ENCODE results near the gene RARS2. TPM values are rescaled to one million over a fixed set of nuclear protein-coding genes. Genes with fewer than 3 reads are reported as not detected.

RARS2 gene
- total RNA-seq, 1 experiment from 2014 or later, result 32.0 TPM

DNA sequence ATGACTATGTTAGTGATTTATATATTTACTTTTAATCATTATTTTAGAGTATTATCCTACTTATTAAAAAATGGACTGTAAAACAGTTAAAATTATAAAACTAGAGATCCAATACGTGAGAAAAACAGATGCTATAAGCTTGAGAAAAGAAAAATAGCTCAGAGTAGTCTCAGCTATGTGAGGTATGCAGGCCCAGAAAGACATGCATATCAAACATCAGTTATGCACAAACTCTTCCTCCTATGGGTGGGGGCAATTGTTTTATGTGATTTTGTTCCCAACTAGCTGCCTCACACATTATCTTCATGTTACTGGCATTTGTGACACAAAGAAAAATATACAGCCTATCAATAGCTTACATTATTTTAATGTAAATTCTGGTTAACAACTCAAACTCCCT, 28.8 kb downstream of the RARS2 start:
- intact Hi-C loops (cut with micrococcal nuclease; ENCODE audit: unreplicated experiment), result no loop called here

DNA sequence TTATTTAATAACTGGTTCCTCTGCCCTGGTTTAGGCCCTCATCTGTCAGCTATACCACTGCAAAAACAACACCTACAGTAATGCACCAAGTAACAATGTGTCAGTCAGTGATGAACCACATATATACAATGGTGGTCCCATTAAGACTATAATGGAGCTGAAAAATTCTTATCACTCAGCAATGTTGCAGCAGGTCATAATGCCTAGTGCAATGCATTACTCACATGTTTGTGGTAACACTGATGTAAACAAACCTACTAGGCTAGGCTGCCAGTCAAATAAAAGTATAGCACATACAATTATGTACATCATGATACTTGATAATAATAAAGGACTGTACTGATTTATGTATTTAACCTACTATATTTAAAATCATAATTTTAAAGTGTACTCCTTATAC, 31.3 kb downstream of the RARS2 start:
- no peaks in the 10 kb centered on the region for H3K4me1 Mint-ChIP-seq (ENCODE audit: low read depth, unreplicated experiment)
- Histone ChIP-seq H3K36me3 (ENCODE audit: control insufficient read depth, insufficient read depth, low read length) (peaks cover 1% of the 10 kb centered on the region), H3K4me3 (ENCODE audit: low read depth, low read length) (no peak overlapping the region), H3K4me1 (no peaks in the 10 kb centered on the region), H3K27me3 (replicated peaks; ENCODE audit: control insufficient read depth, insufficient read depth, low read length) (no peaks in the 10 kb centered on the region), H3K9me3 (no peaks in the 10 kb centered on the region)
- H3K27me3 Mint-ChIP-seq (ENCODE audit: insufficient read depth, unreplicated experiment), result no peaks in the 10 kb centered on the region
- BruUV-seq (replicated peaks), result no TSS peak
- TF ChIP-seq, protein P1, sequence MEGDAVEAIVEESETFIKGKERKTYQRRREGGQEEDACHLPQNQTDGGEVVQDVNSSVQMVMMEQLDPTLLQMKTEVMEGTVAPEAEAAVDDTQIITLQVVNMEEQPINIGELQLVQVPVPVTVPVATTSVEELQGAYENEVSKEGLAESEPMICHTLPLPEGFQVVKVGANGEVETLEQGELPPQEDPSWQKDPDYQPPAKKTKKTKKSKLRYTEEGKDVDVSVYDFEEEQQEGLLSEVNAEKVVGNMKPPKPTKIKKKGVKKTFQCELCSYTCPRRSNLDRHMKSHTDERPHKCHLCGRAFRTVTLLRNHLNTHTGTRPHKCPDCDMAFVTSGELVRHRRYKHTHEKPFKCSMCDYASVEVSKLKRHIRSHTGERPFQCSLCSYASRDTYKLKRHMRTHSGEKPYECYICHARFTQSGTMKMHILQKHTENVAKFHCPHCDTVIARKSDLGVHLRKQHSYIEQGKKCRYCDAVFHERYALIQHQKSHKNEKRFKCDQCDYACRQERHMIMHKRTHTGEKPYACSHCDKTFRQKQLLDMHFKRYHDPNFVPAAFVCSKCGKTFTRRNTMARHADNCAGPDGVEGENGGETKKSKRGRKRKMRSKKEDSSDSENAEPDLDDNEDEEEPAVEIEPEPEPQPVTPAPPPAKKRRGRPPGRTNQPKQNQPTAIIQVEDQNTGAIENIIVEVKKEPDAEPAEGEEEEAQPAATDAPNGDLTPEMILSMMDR (IDR thresholded peaks at IDR 0.05; ENCODE audit: insufficient read depth in 1 of 2, low read depth in 1 of 2, low read length in 1 of 2, severe bottlenecking in 1 of 2, unreplicated experiment in 1 of 2), result no peak
- no peak overlapping the region for H3K4me3 Mint-ChIP-seq (ENCODE audit: unreplicated experiment)
- no peak overlapping the region for H3K27ac Mint-ChIP-seq (ENCODE audit: unreplicated experiment)
- no peak for DNase-seq
- intact Hi-C loops (cut with micrococcal nuclease; ENCODE audit: unreplicated experiment), result no loop called here
- no peaks in the 10 kb centered on the region for H3K9me3 Mint-ChIP-seq (ENCODE audit: unreplicated experiment)
- ChIA-PET POLR2A (no interaction called here), CTCF (interaction anchor here (0.6 kb wide), 1 partner anchor 1313 kb away, joined by 9 read pairs; no protein-coding TSS in a partner anchor)
- peaks cover 53% of the 10 kb centered on the region for H3K36me3 Mint-ChIP-seq (ENCODE audit: insufficient read depth, unreplicated experiment)

More for the DNA sequence above, 28.8 kb downstream of the RARS2 start:
- ChIA-PET CTCF (no interaction called here), POLR2A (no interaction called here)
- Mint-ChIP-seq H3K27ac (ENCODE audit: unreplicated experiment) (no peak overlapping the region), H3K4me1 (ENCODE audit: low read depth, unreplicated experiment) (no peaks in the 10 kb centered on the region), H3K4me3 (ENCODE audit: unreplicated experiment) (no peak overlapping the region), H3K36me3 (ENCODE audit: insufficient read depth, unreplicated experiment) (peaks cover 53% of the 10 kb centered on the region), H3K27me3 (ENCODE audit: insufficient read depth, unreplicated experiment) (no peaks in the 10 kb centered on the region), H3K9me3 (ENCODE audit: unreplicated experiment) (no peaks in the 10 kb centered on the region)
- H3K27me3 ChIP-seq (replicated peaks; ENCODE audit: control insufficient read depth, insufficient read depth, low read length), result no peaks in the 10 kb centered on the region
- H3K9me3 ChIP-seq, result no peaks in the 10 kb centered on the region
- BruUV-seq (replicated peaks), result no TSS peak
- H3K36me3 ChIP-seq (ENCODE audit: control insufficient read depth, insufficient read depth, low read length), result peaks cover 1% of the 10 kb centered on the region
- H3K4me1 ChIP-seq, result no peaks in the 10 kb centered on the region
- H3K4me3 ChIP-seq (ENCODE audit: low read depth, low read length), result no peak overlapping the region
- DNase-seq, result no peak
- TF ChIP-seq, protein P1 (IDR thresholded peaks at IDR 0.05; ENCODE audit: insufficient read depth in 1 of 2, low read depth in 1 of 2, low read length in 1 of 2, severe bottlenecking in 1 of 2, unreplicated experiment in 1 of 2), result no peak

DNA sequence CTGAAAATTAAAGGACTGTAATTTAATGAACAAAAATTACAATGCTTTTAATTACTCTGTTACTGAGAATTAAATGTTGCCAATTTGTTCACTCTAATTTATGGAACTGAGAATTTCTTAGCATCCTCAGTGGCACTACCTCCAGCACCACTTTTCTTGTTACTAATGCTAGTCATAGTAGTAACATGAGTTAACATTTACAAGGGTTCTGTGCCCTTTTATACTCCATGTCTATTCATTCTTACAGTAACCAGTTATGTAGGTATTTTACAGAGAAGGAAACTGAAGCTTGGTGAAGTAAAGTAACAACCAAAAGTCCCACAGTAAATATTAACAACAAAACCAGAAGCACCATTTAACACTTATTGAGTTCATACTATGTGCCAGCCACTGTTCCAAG, 34.3 kb downstream of the RARS2 start:
- H3K4me1 Mint-ChIP-seq (ENCODE audit: low read depth, unreplicated experiment), result no peaks in the 10 kb centered on the region
- BruUV-seq (replicated peaks), result no TSS peak
- intact Hi-C loops (cut with micrococcal nuclease; ENCODE audit: unreplicated experiment), result no loop called here
- Histone ChIP-seq H3K36me3 (ENCODE audit: control insufficient read depth, insufficient read depth, low read length) (no peaks in the 10 kb centered on the region), H3K4me3 (ENCODE audit: low read depth, low read length) (no peak overlapping the region), H3K4me1 (no peaks in the 10 kb centered on the region), H3K27me3 (replicated peaks; ENCODE audit: control insufficient read depth, insufficient read depth, low read length) (no peaks in the 10 kb centered on the region), H3K9me3 (no peaks in the 10 kb centered on the region)
- no peak overlapping the region for H3K27ac Mint-ChIP-seq (ENCODE audit: unreplicated experiment)
- H3K4me3 Mint-ChIP-seq (ENCODE audit: unreplicated experiment), result no peak overlapping the region
- peaks cover 48% of the 10 kb centered on the region for H3K36me3 Mint-ChIP-seq (ENCODE audit: insufficient read depth, unreplicated experiment)
- CTCF ChIA-PET, result no interaction called here
- H3K9me3 Mint-ChIP-seq (ENCODE audit: unreplicated experiment), result no peaks in the 10 kb centered on the region
- no peak for DNase-seq
- TF ChIP-seq, protein P1 (IDR thresholded peaks at IDR 0.05; ENCODE audit: insufficient read depth in 1 of 2, low read depth in 1 of 2, low read length in 1 of 2, severe bottlenecking in 1 of 2, unreplicated experiment in 1 of 2), result no peak
- no peaks in the 10 kb centered on the region for H3K27me3 Mint-ChIP-seq (ENCODE audit: insufficient read depth, unreplicated experiment)
- POLR2A ChIA-PET, result no interaction called here

Measured in Caco-2 (cell line).